NCI-H446 (cell line): ENCODE results near the gene RASSF4.

Experiments used
- DNase-seq, 2 experiments: peaks; one replicate each; lab custom pipeline; 2025; lab: John Stamatoyannopoulos, UW

RASSF4 gene

DNA sequence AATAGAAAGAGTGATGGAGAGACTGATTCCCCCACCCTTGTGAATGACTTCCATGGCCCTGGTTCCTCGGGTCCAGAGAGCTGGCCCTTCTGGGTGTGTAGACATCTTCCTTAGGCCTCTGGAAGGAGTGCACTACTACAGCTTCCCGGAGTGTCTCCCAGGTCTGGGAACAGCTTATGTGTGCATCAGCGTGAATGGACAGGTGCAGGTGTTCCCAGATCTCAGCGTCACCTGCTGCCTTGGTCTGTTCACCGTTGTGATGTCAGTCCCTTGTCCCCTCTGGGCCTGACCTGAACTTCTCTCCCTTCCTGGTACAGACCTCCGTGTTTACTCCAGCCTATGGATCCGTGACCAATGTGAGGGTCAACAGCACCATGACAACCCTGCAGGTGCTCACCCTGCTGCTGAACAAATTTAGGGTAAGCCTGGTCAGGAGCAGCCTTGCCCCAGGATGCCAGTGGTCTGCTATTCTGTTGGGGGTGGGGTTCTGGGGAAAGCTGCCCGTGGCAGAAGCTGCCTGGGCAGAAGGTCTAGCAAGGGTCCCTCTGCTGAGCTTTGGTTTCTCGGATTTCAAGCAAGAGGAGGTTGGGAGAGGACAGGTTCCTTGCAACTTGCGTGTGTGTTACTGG lies 29.5 kb downstream of the RASSF4 start:
- no peak for DNase-seq

DNA sequence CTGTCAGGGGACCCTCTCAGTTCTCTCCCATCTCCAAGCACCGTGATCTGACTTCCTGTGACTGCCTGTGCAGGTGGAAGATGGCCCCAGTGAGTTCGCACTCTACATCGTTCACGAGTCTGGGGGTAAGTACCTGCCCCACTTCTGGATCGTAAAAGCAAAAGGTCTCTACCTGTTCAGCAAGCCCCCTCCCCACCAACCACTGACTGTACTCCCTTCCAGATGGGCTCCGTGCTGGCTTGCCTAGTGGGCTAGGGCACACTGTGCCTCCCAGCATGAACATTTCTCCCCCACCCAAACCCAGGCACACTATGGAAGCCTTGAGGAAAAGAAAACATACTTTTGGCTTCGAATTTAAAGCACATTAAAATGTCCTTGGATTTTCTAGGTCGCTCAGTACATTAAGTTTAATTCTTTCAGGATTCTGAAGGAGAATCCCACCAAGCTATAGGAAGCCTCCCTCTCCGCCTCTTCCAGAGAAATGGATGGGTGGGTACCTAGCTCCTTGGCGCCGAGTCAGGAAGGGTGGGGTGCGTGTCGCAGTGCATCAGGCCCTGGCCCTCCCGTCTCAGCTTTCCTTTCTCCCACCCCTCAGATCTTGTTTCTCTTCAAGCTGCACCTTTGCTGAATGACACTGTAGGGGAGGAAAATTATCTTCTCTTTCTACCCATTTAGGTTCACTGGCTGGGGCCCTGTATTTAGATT lies 30.1 kb downstream of the RASSF4 start:
- DNase-seq: no peak

DNA sequence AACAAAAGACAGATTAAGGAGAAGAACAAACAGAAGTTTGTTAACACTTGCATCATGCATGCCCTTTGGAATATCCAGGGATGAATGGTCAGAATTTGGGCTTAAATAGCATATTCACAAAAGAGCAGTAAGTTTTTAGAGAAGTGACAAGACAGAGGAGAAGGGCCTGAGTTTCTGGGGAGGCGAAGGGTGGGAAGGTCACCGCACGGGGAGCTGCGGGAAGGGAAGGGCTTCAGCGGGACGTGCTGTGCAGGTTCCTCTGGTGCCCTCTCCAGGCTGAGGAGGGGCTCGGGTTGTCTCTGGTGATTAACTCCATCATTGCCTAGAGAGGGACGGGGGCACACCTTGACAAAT lies 30.7 kb downstream of the RASSF4 start:
- DNase-seq: no peak

- no peak for DNase-seq
Observed at GRCh38 chr10:44990965-44991364, 31.4 kb downstream of the RASSF4 start.

- no peak for DNase-seq
Observed at GRCh38 chr10:44991571-44991970, 32.0 kb downstream of the RASSF4 start.

GRCh38 chr10:44992070-44992731 lies 32.6 kb downstream of the RASSF4 start:
- peak in 1 of 2 experiments; percentile 14 for DNase-seq

GRCh38 chr10:44992732-44993225 lies 33.2 kb downstream of the RASSF4 start:
- no peak for DNase-seq

DNA sequence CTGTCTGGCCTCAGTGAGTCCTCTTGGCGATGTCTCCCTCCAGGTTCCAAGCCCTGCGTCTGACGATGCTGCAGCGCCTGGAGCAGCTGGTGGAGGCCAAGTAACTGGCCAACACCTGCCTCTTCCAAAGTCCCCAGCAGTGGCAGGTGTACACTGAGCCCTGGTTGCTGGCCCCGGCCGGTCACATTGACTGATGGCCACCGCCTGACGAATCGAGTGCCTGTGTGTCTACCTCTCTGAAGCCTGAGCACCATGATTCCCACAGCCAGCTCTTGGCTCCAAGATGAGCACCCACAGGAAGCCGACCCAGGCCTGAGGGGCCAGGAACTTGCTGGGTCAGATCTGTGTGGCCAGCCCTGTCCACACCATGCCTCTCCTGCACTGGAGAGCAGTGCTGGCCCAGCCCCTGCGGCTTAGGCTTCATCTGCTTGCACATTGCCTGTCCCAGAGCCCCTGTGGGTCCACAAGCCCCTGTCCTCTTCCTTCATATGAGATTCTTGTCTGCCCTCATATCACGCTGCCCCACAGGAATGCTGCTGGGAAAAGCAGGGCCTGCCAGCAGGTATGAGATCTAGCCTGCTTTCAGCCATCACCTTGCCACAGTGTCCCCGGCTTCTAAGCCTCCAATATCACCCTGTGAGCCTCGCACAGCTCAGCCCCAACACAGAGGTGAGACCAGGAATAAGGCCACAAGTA lies 33.8 kb downstream of the RASSF4 start:
- no peak for DNase-seq

DNA sequence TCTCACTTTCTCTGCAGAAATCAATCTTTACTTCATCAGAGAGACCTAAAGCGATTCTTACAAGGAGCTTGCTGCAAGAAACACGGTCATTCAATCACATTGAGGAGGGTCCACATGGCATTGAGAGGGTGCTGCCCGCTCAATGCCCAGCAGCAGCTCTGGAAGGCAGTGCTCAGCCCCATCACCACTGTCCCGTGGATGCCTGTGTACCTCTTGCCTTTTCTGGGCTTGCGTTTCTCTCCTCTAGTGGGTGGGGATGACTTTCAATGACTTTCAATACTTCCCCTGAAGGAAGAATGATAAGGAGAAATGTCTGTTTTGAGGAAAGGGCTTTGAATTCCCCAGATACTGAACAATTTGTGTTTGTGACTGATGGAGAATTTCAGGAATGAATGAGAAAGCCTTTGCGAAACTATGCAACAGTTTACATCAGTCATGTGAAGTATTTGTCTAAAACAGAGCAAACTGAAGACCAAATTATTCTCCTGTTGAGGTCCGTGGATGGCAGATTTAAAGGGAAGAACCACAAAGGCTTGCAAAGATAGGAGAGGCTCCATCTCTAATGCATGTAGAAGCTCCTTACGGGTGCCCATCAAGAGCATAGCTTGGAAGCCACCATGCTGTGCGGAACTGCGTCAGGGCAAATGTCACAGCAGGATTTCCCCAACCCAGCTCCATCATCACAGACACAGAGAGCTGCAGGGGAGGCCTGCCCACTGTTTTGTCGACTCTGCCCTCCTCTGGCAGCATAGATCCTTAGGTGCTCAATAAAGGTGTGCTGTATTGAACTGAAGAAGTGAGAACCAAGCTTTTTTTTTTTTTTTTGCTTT lies 34.5 kb downstream of the RASSF4 start:
- DNase-seq: no peak

DNA sequence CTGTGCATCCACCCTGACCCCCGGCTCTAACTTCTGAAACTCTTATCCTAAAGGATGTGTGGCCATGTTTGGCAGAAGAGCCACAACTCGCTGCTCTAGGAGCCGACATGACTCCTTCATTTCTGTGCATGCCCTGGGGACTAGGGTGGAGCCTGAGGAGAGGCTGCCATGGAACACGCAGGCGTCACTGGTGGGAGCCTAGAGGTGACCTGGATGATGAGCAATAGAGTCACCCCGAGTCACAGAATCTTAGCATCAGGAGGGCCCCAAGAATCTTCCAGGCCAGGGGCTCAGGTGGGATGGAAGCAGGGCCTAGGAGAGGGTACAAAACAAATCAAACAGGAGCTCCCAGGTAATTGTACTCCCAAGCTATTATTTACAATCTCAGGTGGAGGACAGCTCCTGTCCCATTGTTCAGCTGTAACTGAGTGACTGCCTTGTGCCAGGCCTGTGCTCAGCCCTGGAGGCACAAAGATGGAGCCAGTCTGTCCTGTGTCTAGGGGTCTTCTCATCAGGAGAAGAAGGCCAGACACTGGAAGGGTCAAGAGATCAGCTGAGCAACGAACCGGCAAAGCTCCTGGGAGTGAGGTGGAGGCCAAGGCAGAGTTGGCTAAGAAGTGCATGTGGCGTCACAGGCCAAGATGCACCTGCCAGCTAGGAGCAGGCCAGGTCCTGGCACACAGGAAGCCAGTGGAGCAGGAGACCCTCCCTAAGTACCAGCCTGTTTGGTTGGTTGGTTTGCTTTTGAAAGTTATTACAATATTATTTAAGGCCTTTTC lies 35.3 kb downstream of the RASSF4 start:
- DNase-seq: no peak

GRCh38 chr10:44995581-44995913 lies 35.9 kb downstream of the RASSF4 start:
- DNase-seq: no peak

GRCh38 chr10:44995914-44996669 lies 36.5 kb downstream of the RASSF4 start:
- DNase-seq: no peak

DNA sequence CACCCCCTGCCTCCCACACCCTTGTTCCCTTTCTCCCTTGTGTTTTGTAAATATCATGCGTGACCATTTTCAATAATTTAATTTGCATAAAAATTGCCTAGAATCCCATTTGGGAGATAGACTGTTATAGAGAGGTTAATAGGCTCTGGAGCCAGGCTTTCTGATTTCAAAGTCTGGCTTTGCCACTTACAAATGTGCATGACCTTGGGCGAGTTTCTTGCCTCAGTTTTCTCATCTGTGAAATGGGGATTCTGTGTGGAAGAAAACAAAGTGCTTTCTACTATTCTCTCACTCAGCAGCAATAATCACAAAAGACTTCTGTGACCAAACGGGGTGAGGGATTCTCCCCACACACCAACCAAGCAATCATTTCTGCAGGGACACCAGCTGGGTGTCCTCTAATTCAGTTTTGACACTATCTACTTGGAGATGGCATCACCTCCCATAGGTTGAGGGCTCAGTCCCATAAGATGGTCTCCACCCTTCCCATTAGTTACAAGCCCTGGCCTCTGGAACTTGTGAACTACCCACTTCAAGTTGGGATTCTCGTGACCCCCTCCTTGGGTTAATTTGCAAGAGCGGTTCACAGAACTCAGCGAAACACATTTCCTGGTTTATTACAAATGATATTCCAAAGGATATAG lies 37.6 kb downstream of the RASSF4 start:
- no peak for DNase-seq

- no peak for DNase-seq
Observed at GRCh38 chr10:44998146-44998631, 38.6 kb downstream of the RASSF4 start.

GRCh38 chr10:45000138-45000751 lies 40.6 kb downstream of the RASSF4 start:
- no peak for DNase-seq

DNA sequence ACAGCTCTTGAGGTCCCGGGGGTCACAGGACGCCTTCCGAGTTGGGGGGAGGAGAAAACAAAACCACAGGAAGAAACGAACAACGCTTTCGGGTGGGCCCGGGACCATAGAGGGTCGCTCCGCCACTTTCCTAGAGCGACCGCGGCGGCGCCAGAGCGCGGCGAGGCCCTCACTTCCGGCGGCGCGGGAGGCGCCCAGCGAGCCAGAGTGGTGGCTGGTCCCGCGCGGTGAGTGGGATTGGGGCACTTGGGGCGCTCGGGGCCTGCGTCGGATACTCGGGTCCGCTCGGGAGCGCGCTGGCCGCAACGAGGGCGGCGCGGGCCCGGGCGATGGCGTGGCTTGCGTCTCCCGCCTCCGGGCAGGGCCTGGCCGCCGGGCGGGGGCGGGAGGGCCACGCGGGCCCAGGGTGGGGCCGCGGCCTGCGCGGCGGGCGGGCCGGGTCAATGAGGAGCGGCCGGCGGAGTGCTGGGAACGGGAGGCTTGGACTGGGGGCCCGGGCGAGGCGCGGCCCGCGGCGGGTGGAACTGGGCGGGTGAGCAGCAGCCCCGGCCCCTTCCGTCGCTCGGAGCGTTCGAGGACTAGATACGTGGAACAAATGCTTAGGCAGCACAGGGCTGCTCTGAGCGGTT lies 41.3 kb downstream of the RASSF4 start, which contains the start of gene ZNF22:
TSS of gene ZNF22 (plus strand) at position 172 of the 629 bp plus-strand sequence. CDS start 2,446 bp downstream, outside the sequence.
- peak; percentile 3 to 69 for DNase-seq

DNA sequence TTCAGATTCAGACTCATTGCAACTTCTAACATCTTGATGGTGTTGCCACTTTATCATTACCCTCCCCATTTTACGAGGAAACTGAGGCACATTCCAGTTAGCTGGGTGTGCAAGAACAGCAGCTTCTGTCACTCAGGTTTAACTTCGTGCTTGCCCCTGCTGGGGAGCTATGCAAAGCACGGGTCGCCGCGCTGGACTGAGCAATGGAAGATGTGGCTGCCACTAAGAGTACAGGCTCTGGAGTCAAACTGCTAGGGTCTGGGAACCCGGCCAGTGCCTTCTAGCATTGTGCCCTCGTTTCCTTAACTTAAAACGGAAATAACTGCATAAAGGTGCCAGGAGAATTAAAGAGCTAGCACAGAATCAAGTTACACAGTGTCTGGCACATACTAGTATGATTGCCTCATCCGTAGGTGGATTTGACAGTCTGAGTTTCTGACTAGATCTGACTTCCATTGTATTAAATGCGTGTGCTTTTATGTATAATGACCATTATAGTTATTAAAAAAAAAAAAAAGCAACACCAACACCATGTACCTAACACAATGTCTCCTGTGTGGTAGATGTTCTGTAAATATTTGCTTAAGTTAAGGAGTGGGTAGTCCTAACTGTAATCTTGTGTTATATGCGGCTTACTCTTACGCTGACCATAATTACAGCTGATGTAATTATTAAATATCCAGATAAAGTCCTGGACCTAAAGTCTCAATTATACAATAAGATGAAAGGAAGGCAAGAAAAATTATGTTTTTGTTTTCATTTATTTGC lies 42.0 kb downstream of the RASSF4 start:
- DNase-seq: peak in 1 of 2 experiments; percentile 21
